Neural progenitor cell (in vitro differentiated cells): ENCODE results near the gene REST.

ENCODE experiments used
- EZH2 ChIP-seq: fragments of 200-600 bp; sonication (generic); IDR thresholded peaks from 2 replicates; pipeline ENCODE4 v1.6.1; 2017; ENCODE audit warnings: antibody characterized with exemption, mild to moderate bottlenecking, moderate library complexity
- EZH2phosphoT487 ChIP-seq: fragments of 200-600 bp; sonication (generic); IDR thresholded peaks from 2 replicates; pipeline ENCODE4 v1.6.1; 2017; ENCODE audit warnings: antibody characterized with exemption
- TF ChIP-seq, protein P1 (sequence below): fragments of 200-600 bp; sonication (generic); IDR thresholded peaks from 2 replicates; pipeline ENCODE4 v1.5.1; 2017; ENCODE audit warnings: antibody characterized with exemption, mild to moderate bottlenecking

DNA sequence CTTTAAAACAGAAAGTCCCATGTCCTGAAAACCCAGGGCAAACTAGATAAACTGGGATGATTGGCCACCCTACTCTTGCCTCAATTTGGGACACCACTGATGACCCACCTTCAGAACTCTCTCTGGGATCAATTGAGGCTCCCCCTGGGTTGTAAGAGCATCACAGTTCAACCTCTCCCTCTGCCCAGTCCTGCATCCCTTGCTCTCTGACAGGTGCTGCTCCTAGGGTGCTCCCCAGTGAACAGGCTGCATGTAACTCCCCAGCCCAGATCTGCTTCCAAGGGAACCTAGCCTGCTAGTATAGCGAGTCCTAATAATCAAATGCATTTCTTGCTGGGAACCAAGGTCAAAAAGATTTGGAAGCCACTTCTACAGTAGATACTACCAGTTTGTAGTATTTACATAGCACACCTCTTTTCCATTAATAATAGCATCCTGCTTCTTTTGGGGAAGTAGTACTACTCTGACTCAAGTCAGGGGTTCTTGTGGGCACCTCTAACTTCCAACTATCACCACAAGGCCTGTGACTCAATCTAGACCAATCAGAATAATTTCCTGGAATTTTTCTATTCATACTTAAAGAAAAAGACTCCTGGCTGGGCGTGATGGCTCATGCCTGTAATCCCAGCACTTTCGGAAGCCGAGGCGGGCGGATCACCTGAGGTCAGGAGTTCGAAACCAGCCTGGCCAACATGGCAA lies 44.1 kb upstream of the REST start:
- TF ChIP-seq, protein P1, sequence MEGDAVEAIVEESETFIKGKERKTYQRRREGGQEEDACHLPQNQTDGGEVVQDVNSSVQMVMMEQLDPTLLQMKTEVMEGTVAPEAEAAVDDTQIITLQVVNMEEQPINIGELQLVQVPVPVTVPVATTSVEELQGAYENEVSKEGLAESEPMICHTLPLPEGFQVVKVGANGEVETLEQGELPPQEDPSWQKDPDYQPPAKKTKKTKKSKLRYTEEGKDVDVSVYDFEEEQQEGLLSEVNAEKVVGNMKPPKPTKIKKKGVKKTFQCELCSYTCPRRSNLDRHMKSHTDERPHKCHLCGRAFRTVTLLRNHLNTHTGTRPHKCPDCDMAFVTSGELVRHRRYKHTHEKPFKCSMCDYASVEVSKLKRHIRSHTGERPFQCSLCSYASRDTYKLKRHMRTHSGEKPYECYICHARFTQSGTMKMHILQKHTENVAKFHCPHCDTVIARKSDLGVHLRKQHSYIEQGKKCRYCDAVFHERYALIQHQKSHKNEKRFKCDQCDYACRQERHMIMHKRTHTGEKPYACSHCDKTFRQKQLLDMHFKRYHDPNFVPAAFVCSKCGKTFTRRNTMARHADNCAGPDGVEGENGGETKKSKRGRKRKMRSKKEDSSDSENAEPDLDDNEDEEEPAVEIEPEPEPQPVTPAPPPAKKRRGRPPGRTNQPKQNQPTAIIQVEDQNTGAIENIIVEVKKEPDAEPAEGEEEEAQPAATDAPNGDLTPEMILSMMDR = no peak
- TF ChIP-seq EZH2 (no peak), EZH2phosphoT487 (no peak)
